ENCODE results near the gene RHEX. TPM values are rescaled to one million over a fixed set of nuclear protein-coding genes. Genes with fewer than 3 reads are reported as not detected.

Gene RHEX
- total and polyA plus RNA-seq, 2 of the 13 experiments (the other 11 are each of a cell fraction or from before 2014, with no cell fraction given), result 1.4 to 2.7 TPM

DNA sequence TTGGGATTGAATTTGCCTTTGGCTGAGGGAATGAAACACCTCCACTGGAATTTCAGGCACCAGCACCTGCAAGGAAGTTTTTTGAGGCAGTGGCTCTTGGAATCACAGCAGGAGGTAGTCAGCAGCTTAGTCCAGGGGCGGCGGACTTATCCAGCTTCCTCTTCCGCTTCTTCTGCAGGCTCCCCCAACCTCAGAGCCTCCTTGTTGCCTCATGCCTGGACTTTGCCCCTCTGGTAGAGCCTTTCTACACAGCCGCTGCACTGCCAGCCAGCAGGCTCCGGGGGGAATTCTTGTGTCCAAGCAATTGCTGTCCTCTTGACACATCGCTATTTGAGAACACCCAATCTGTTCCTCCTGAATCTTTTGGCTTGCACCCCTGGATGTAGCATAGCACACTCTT lies 4.4 kb upstream of the RHEX start (continued):
- TF ChIP-seq, protein P1, sequence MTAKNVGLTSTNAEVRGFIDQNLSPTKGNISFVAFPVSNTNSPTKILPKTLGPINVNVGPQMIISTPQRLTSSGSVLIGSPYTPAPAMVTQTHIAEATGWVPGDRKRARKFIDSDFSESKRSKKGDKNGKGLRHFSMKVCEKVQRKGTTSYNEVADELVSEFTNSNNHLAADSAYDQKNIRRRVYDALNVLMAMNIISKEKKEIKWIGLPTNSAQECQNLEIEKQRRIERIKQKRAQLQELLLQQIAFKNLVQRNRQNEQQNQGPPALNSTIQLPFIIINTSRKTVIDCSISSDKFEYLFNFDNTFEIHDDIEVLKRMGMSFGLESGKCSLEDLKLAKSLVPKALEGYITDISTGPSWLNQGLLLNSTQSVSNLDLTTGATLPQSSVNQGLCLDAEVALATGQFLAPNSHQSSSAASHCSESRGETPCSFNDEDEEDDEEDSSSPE (CRISPR knock-in tag; IDR thresholded peaks at IDR 0.05), result no peak
- TF ChIP-seq HOXA5 (CRISPR knock-in tag; IDR thresholded peaks at IDR 0.05) (peak; percentile 55; the same call in 1 of the 2 replicates), ERF (CRISPR knock-in tag; IDR thresholded peaks at IDR 0.05) (0 out of 2 replicates have a peak, but pooled peaks have one; percentile 34), ZNF292 (CRISPR knock-in tag; IDR thresholded peaks at IDR 0.05; ENCODE audit: borderline replicate concordance, low read depth) (peak; percentile 81; the same call in 1 of the 2 replicates), YEATS4 (CRISPR knock-in tag; IDR thresholded peaks at IDR 0.05; ENCODE audit: borderline replicate concordance) (peak; percentile 70; the same call in 1 of the 2 replicates), BCL6 (CRISPR knock-in tag; IDR thresholded peaks at IDR 0.05) (0 out of 2 replicates have a peak, but pooled peaks have one; percentile 13), ZNF12 (CRISPR knock-in tag; IDR thresholded peaks at IDR 0.05) (peak; percentile 76), GATAD2A (CRISPR knock-in tag; IDR thresholded peaks at IDR 0.05) (peak; percentile 91), RXRA (CRISPR knock-in tag; IDR thresholded peaks at IDR 0.05) (0 out of 2 replicates have a peak, but pooled peaks have one; percentile 45), ZNF556 (CRISPR knock-in tag; IDR thresholded peaks at IDR 0.05; ENCODE audit: borderline replicate concordance) (peak; percentile 65; the same call in 1 of the 2 replicates), RBAK (CRISPR knock-in tag; IDR thresholded peaks at IDR 0.05) (no peak), ARNT2 (CRISPR knock-in tag; IDR thresholded peaks at IDR 0.05; ENCODE audit: low read depth) (no peak), RELA (CRISPR knock-in tag; IDR thresholded peaks at IDR 0.05) (no peak), ELF3 (CRISPR knock-in tag; IDR thresholded peaks at IDR 0.05) (peak; percentile 92), YEATS2 (CRISPR knock-in tag; IDR thresholded peaks at IDR 0.05; ENCODE audit: borderline replicate concordance) (peak; percentile 48; the same call in 1 of the 2 replicates), ZNF24 (IDR thresholded peaks at IDR 0.05) (no peak)
- TF ChIP-seq, protein P2, sequence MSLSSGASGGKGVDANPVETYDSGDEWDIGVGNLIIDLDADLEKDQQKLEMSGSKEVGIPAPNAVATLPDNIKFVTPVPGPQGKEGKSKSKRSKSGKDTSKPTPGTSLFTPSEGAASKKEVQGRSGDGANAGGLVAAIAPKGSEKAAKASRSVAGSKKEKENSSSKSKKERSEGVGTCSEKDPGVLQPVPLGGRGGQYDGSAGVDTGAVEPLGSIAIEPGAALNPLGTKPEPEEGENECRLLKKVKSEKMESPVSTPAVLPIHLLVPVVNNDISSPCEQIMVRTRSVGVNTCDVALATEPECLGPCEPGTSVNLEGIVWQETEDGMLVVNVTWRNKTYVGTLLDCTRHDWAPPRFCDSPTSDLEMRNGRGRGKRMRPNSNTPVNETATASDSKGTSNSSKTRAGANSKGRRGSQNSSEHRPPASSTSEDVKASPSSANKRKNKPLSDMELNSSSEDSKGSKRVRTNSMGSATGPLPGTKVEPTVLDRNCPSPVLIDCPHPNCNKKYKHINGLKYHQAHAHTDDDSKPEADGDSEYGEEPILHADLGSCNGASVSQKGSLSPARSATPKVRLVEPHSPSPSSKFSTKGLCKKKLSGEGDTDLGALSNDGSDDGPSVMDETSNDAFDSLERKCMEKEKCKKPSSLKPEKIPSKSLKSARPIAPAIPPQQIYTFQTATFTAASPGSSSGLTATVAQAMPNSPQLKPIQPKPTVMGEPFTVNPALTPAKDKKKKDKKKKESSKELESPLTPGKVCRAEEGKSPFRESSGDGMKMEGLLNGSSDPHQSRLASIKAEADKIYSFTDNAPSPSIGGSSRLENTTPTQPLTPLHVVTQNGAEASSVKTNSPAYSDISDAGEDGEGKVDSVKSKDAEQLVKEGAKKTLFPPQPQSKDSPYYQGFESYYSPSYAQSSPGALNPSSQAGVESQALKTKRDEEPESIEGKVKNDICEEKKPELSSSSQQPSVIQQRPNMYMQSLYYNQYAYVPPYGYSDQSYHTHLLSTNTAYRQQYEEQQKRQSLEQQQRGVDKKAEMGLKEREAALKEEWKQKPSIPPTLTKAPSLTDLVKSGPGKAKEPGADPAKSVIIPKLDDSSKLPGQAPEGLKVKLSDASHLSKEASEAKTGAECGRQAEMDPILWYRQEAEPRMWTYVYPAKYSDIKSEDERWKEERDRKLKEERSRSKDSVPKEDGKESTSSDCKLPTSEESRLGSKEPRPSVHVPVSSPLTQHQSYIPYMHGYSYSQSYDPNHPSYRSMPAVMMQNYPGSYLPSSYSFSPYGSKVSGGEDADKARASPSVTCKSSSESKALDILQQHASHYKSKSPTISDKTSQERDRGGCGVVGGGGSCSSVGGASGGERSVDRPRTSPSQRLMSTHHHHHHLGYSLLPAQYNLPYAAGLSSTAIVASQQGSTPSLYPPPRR (CRISPR knock-in tag; IDR thresholded peaks at IDR 0.05; ENCODE audit: borderline replicate concordance), result 0 out of 2 replicates have a peak, but pooled peaks have one; percentile 51
- TF ChIP-seq, protein P3, sequence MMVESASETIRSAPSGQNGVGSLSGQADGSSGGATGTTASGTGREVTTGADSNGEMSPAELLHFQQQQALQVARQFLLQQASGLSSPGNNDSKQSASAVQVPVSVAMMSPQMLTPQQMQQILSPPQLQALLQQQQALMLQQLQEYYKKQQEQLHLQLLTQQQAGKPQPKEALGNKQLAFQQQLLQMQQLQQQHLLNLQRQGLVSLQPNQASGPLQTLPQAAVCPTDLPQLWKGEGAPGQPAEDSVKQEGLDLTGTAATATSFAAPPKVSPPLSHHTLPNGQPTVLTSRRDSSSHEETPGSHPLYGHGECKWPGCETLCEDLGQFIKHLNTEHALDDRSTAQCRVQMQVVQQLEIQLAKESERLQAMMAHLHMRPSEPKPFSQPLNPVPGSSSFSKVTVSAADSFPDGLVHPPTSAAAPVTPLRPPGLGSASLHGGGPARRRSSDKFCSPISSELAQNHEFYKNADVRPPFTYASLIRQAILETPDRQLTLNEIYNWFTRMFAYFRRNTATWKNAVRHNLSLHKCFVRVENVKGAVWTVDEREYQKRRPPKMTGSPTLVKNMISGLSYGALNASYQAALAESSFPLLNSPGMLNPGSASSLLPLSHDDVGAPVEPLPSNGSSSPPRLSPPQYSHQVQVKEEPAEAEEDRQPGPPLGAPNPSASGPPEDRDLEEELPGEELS (CRISPR knock-in tag; IDR thresholded peaks at IDR 0.05), result peak; percentile 56
- TF ChIP-seq, protein P4, sequence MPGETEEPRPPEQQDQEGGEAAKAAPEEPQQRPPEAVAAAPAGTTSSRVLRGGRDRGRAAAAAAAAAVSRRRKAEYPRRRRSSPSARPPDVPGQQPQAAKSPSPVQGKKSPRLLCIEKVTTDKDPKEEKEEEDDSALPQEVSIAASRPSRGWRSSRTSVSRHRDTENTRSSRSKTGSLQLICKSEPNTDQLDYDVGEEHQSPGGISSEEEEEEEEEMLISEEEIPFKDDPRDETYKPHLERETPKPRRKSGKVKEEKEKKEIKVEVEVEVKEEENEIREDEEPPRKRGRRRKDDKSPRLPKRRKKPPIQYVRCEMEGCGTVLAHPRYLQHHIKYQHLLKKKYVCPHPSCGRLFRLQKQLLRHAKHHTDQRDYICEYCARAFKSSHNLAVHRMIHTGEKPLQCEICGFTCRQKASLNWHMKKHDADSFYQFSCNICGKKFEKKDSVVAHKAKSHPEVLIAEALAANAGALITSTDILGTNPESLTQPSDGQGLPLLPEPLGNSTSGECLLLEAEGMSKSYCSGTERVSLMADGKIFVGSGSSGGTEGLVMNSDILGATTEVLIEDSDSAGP (CRISPR knock-in tag; IDR thresholded peaks at IDR 0.05; ENCODE audit: borderline replicate concordance), result peak; percentile 38; the same call in 1 of the 2 replicates

Data from HepG2 (cell line).